Mesendoderm (in vitro differentiated cells): ENCODE measurements around the gene SLC28A1.

ENCODE experiments used
- DNase-seq: peaks from one replicate; pipeline ENCODE4 v3.0.0; 2013
- H2AK5ac ChIP-seq: 2 replicates; pipeline ENCODE4 v1.6.1; 2013; ENCODE audit warnings: low read length, inconsistent platforms
- H2BK120ac ChIP-seq: 2 replicates; pipeline ENCODE4 v1.6.1; 2013; ENCODE audit warnings: low read depth, mild to moderate bottlenecking, low read length, moderate library complexity, mixed read lengths
- H2BK15ac ChIP-seq: replicated peaks from 2 replicates; pipeline ENCODE4 v1.6.1; 2013; ENCODE audit warnings: low read depth, mild to moderate bottlenecking, moderate library complexity
- H2BK5ac ChIP-seq: 2 replicates; pipeline ENCODE4 v1.6.1; 2013; ENCODE audit warnings: low read length, inconsistent platforms
- H3K18ac ChIP-seq: 2 replicates; pipeline ENCODE4 v1.6.1; 2013; ENCODE audit warnings: mild to moderate bottlenecking, low read length, mixed read lengths
- H3K23ac ChIP-seq: one replicate; pipeline ENCODE4 v1.6.1; 2013; ENCODE audit warnings: low read length
- H3K27ac ChIP-seq: 2 replicates; pipeline ENCODE4 v1.5.1; 2013; ENCODE audit warnings: low read depth, mild to moderate bottlenecking, inconsistent platforms, low read length, moderate library complexity
- H3K27me3 ChIP-seq: 2 replicates; pipeline ENCODE4 v1.6.1; 2013; ENCODE audit warnings: low read length, control low read depth, mild to moderate bottlenecking, inconsistent platforms; ENCODE audit not compliant: insufficient read depth, poor library complexity
- H3K36me3 ChIP-seq: 2 replicates; pipeline ENCODE4 v1.6.1; 2013; ENCODE audit warnings: low read length, inconsistent platforms; ENCODE audit not compliant: control insufficient read depth, insufficient read depth
- H3K4ac ChIP-seq: one replicate; pipeline ENCODE4 v1.6.1; 2013; ENCODE audit warnings: low read depth, mild to moderate bottlenecking, low read length, moderate library complexity
- H3K4me1 ChIP-seq: 2 replicates; pipeline ENCODE4 v1.6.1; 2013; ENCODE audit warnings: low read depth, low read length, inconsistent platforms; ENCODE audit not compliant: control insufficient read depth
- H3K4me2 ChIP-seq: 2 replicates; pipeline ENCODE4 v1.6.1; 2013; ENCODE audit warnings: low read length
- H3K4me3 ChIP-seq: 2 replicates; pipeline ENCODE4 v1.5.1; 2013; ENCODE audit warnings: mild to moderate bottlenecking, low read length
- H3K56ac ChIP-seq: one replicate; pipeline ENCODE4 v1.6.1; 2013; ENCODE audit warnings: low read length
- H3K79me1 ChIP-seq: 2 replicates; pipeline ENCODE4 v1.6.1; 2013; ENCODE audit warnings: low read length, inconsistent platforms
- H3K79me2 ChIP-seq: 2 replicates; pipeline ENCODE4 v1.6.1; 2013; ENCODE audit warnings: mild to moderate bottlenecking, low read length; ENCODE audit not compliant: control insufficient read depth, insufficient read depth
- H3K9ac ChIP-seq: 2 replicates; pipeline ENCODE4 v1.6.1; 2013; ENCODE audit warnings: low read length, inconsistent platforms
- H4K5ac ChIP-seq: one replicate; pipeline ENCODE4 v1.6.1; 2013; ENCODE audit warnings: low read length
- H4K8ac ChIP-seq: one replicate; pipeline ENCODE4 v1.6.1; 2013; ENCODE audit warnings: low read depth, mild to moderate bottlenecking, control low read depth, low read length, moderate library complexity
- WGBS: extraction: QIAGEN DNeasy Blood & Tissue Kit; methylation state at CpG from one replicate; pipeline ENCODE4 v1.1.7; 2013; ENCODE audit warnings: low lambda C conversion rate, missing lambda C conversion rate; ENCODE audit not compliant: insufficient coverage; ENCODE audit errors: extremely low coverage; 5-methylcytosine and 5-hydroxymethylcytosine counted together

Gene SLC28A1

DNA sequence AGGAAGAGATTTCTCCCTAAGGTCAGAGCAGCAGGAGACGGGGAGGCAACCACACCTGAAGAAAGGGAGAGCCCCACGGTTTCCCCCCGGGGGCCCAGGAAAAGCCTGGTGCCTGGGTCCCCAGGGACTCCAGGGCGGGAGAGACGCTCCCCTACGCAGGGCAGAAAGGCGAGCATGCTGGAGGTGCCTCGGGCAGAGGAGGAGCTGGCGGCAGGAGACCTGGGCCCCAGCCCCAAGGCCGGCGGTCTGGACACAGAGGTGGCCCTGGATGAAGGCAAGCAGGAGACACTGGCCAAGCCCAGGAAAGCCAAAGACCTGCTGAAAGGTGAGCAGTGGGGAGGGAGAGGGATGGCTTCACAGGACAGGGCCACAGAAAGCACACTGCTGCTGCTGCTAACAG lies 26.2 kb upstream of the SLC28A1 start:
- Histone ChIP-seq H3K23ac (no peak overlapping the region), H3K36me3 (peaks cover 4% of the 10 kb centered on the region)

DNA sequence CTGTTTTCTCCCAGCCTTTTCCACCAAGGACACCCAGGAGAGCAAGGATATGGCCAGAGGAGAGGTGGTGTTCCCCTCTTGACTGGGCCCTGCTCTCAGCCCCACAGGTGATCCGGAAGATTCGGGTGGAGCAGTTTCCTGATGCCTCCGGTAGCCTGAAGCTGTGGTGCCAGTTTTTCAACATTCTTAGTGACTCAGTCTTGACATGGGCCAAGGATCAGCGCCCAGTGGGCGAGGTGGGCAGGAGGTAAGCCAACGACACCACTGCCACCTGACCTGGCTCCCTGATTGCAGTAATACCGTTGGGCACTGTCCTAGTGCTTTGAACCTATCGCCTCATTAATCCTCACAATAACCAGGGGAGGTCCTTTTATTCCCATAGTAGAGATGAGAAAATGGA lies 25.3 kb upstream of the SLC28A1 start:
- DNase-seq = no peak
- Histone ChIP-seq H3K4me1 (no peaks in the 10 kb centered on the region), H4K5ac (no peak overlapping the region), H2BK120ac (no peak overlapping the region), H3K27ac (no peak overlapping the region), H3K79me2 (no peaks in the 10 kb centered on the region), H3K36me3 (peaks cover 4% of the 10 kb centered on the region), H3K4ac (no peak overlapping the region), H2BK15ac (no peak overlapping the region), H3K56ac (no peak overlapping the region), H3K4me3 (no peak overlapping the region), H3K23ac (no peak overlapping the region), H3K18ac (no peak overlapping the region), H2AK5ac (no peak overlapping the region), H3K27me3 (no peaks in the 10 kb centered on the region), H3K9ac (no peak overlapping the region), H3K79me1 (no peaks in the 10 kb centered on the region), H3K4me2 (no peak overlapping the region), H4K8ac (no peak overlapping the region), H2BK5ac (no peak overlapping the region)
- no CpG with 5 or more reads among the region's 8 CpGs for WGBS

More for the DNA sequence above, 26.2 kb upstream of the SLC28A1 start:
- no peaks in the 10 kb centered on the region for H3K79me2 ChIP-seq
- no peak overlapping the region for H4K8ac ChIP-seq
- no peak overlapping the region for H3K9ac ChIP-seq
- WGBS = no CpG with 5 or more reads among the region's 11 CpGs
- H3K4ac ChIP-seq = no peak overlapping the region
- H2BK15ac ChIP-seq = no peak overlapping the region
- H2AK5ac ChIP-seq = no peak overlapping the region
- H3K79me1 ChIP-seq = no peaks in the 10 kb centered on the region
- no peaks in the 10 kb centered on the region for H3K4me1 ChIP-seq
- H2BK5ac ChIP-seq = no peak overlapping the region
- no peaks in the 10 kb centered on the region for H3K27me3 ChIP-seq
- no peak overlapping the region for H2BK120ac ChIP-seq
- H3K56ac ChIP-seq = no peak overlapping the region
- H4K5ac ChIP-seq = no peak overlapping the region
- no peak for DNase-seq
- H3K4me3 ChIP-seq = no peak overlapping the region
- no peak overlapping the region for H3K18ac ChIP-seq
- no peak overlapping the region for H3K4me2 ChIP-seq
- no peak overlapping the region for H3K27ac ChIP-seq

DNA sequence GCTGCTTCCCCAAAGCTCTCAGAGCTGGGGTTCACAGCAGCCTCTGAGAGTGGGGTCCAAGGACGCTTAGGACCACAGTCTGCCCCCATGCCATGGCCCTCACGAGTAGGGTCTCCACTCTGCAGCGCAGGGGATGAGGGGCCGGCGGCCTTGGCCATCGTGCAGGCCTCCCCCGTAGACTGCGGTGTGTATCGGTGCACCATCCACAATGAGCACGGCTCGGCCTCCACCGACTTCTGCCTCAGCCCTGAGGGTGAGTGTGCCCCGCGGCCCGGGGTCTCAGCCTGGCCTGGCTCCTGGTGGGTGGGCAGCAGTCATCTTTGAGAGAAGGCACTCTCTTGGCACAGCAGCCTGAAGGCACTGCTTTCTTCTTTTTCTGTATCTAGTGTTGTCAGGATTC lies 24.8 kb upstream of the SLC28A1 start:
- Histone ChIP-seq H3K27ac (no peak overlapping the region), H3K4me2 (no peak overlapping the region), H3K56ac (no peak overlapping the region), H3K9ac (no peak overlapping the region), H3K79me2 (no peaks in the 10 kb centered on the region), H2AK5ac (no peak overlapping the region), H2BK5ac (no peak overlapping the region), H3K36me3 (peaks cover 6% of the 10 kb centered on the region), H3K4me1 (no peaks in the 10 kb centered on the region), H3K27me3 (no peaks in the 10 kb centered on the region), H3K4me3 (no peak overlapping the region), H3K23ac (no peak overlapping the region), H2BK120ac (no peak overlapping the region), H4K8ac (no peak overlapping the region), H2BK15ac (no peak overlapping the region), H4K5ac (no peak overlapping the region), H3K79me1 (no peaks in the 10 kb centered on the region), H3K18ac (no peak overlapping the region), H3K4ac (no peak overlapping the region)
- DNase-seq = no peak
- WGBS = no CpG with 5 or more reads among the region's 15 CpGs

DNA sequence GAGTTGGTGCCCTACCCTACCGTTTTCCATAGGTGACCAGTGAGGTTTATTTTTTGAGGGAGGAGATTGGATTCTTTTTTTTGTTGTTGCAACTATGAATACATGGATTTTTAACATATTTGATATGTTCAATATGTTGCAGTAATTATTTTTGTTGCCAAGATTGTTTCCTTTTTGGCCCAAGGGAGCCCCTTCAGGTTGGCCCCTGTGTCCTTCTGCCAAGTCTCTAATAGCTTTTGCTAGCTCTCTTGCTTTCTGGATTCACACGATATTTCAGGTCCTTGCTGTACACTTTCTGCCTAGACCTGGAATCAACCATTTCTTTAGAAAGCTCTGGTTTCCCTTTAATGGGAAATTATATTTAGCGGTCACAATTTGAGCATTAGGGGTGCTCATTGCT lies 22.7 kb upstream of the SLC28A1 start:
- Histone ChIP-seq H2BK15ac (no peak overlapping the region), H3K4me1 (no peaks in the 10 kb centered on the region), H3K18ac (no peak overlapping the region), H2BK5ac (no peak overlapping the region), H3K9ac (no peak overlapping the region), H2BK120ac (no peak overlapping the region), H3K27me3 (no peaks in the 10 kb centered on the region), H3K4me3 (no peak overlapping the region), H4K5ac (no peak overlapping the region), H3K56ac (no peak overlapping the region), H3K27ac (no peak overlapping the region), H2AK5ac (no peak overlapping the region), H3K79me1 (no peaks in the 10 kb centered on the region), H4K8ac (no peak overlapping the region), H3K4me2 (no peak overlapping the region), H3K79me2 (no peaks in the 10 kb centered on the region), H3K36me3 (peaks cover 2% of the 10 kb centered on the region), H3K23ac (no peak overlapping the region), H3K4ac (no peak overlapping the region)
- no peak for DNase-seq
- WGBS = no CpG with 5 or more reads among the region's 3 CpGs

DNA sequence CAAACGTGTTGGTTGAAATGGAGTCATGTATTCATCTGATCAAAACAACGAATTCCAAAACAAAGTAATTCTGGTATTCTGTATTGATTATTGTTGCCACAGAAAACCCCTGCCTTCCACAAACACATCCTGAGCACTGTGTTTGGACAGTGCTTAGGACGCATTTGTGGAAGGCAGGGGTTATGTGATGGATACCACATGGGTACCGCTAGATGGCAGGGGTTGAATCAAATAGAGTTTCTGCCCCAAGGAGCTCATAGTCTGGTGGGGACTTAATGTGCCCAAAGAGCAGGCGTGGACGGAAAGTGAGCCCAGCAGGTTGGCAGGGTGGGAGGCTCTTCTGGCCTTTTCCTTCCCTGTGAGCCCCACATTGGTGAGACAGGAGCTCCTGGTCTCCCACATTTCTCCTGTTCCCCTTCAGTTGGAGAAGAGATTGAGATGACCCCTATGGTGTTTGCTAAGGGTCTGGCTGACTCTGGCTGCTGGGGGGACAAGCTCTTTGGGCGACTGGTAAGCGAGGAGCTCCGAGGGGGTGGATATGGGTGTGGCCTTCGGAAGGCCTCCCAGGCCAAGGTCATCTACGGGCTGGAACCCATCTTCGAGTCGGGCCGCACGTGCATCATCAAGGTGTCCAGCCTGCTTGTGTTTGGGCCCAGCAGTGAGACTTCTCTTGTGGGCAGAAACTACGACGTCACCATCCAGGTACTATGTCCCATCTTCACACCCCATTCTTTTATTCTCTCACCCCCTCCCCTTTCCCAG lies 22.1 kb upstream of the SLC28A1 start:
- peaks cover 2% of the 10 kb centered on the region for H3K36me3 ChIP-seq

More for the DNA sequence above, 22.1 kb upstream of the SLC28A1 start:
- DNase-seq = no peak
- WGBS = no CpG with 5 or more reads among the region's 17 CpGs
- H2AK5ac ChIP-seq = no peak overlapping the region
- no peaks in the 10 kb centered on the region for H3K27me3 ChIP-seq
- H3K18ac ChIP-seq = no peak overlapping the region
- H3K4ac ChIP-seq = no peak overlapping the region
- H4K5ac ChIP-seq = no peak overlapping the region
- H2BK15ac ChIP-seq = no peak overlapping the region
- no peak overlapping the region for H2BK120ac ChIP-seq
- no peak overlapping the region for H2BK5ac ChIP-seq
- H3K4me3 ChIP-seq = no peak overlapping the region
- no peak overlapping the region for H3K4me2 ChIP-seq
- no peak overlapping the region for H3K23ac ChIP-seq
- H3K79me1 ChIP-seq = no peaks in the 10 kb centered on the region
- H3K56ac ChIP-seq = no peak overlapping the region
- no peaks in the 10 kb centered on the region for H3K79me2 ChIP-seq
- no peak overlapping the region for H4K8ac ChIP-seq
- no peaks in the 10 kb centered on the region for H3K4me1 ChIP-seq
- no peak overlapping the region for H3K9ac ChIP-seq
- no peak overlapping the region for H3K27ac ChIP-seq
